ENCODE measurements around the gene SMU1.

- TF ChIP-seq PRRX2 (CRISPR knock-in tag; IDR thresholded peaks at IDR 0.05) (no peak), ZBTB21 (CRISPR knock-in tag; IDR thresholded peaks at IDR 0.05; ENCODE audit: borderline replicate concordance) (no peak), ELF4 (CRISPR knock-in tag; IDR thresholded peaks at IDR 0.05; ENCODE audit: low read depth) (no peak), FOXK1 (CRISPR knock-in tag; IDR thresholded peaks at IDR 0.05) (no peak), JUN (CRISPR knock-in tag; IDR thresholded peaks at IDR 0.05) (no peak)
- TF ChIP-seq, protein P1, sequence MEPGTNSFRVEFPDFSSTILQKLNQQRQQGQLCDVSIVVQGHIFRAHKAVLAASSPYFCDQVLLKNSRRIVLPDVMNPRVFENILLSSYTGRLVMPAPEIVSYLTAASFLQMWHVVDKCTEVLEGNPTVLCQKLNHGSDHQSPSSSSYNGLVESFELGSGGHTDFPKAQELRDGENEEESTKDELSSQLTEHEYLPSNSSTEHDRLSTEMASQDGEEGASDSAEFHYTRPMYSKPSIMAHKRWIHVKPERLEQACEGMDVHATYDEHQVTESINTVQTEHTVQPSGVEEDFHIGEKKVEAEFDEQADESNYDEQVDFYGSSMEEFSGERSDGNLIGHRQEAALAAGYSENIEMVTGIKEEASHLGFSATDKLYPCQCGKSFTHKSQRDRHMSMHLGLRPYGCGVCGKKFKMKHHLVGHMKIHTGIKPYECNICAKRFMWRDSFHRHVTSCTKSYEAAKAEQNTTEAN (CRISPR knock-in tag; IDR thresholded peaks at IDR 0.05) = no peak
These were observed 20.7 kb upstream of the SMU1 start for GRCh38 chr9:33097192-33097591.

All from WTC11 (cell line).